GM12878 (cell line): Measurements from ENCODE around the gene CATSPERD. TPM values are rescaled to one million over a fixed set of nuclear protein-coding genes. Genes with fewer than 3 reads are reported as not detected.

Experiments used
- ATAC-seq: fragments of 200-7000 bp; cut with Tn5 transposase; 3 replicates; pipeline ENCODE4 v1.9.1; 2020; ENCODE audit warnings: mild to moderate bottlenecking, moderate library complexity
- BruUV-seq: library from RNA; stranded (reverse); fragments of 400-500 nt; replicated peaks from 2 replicates; lab custom pipeline; 2021; lab: Mats Ljungman, UMichigan
- CTCF ChIA-PET: fragments of 300-600 bp; sonication (Branson Sonifier 250); formaldehyde crosslinking; extraction: SDS; loops from one replicate; lab custom pipeline; 2021; ENCODE audit warnings: inconsistent platforms; lab: Yijun Ruan, JAX
- POLR2A ChIA-PET: fragments of 350-600 bp; formaldehyde crosslinking; extraction: SDS; loops from one replicate; lab custom pipeline; 2021; ENCODE audit warnings: inconsistent platforms; lab: Charles Lee
- RAD21 ChIA-PET: fragments of 300-600 bp; sonication (Branson Sonifier 250); formaldehyde crosslinking; loops from one replicate; lab custom pipeline; 2023; ENCODE audit warnings: antibody characterized with exemption; ENCODE audit not compliant: unreplicated experiment; lab: Charles Lee
- SMC1A ChIA-PET: fragments of 300-600 bp; sonication (Branson Sonifier 250); formaldehyde crosslinking; loops from one replicate; lab custom pipeline; 2023; ENCODE audit not compliant: unreplicated experiment, uncharacterized antibody; lab: Charles Lee
- DNase-seq: peaks from one replicate; pipeline ENCODE4 v3.0.0-alpha.2; 2011; ENCODE audit warnings: low read depth, low spot score
- FAIRE-seq: peaks from 3 replicates; lab custom pipeline; 2011; peaks lifted over from hg19 to GRCh38; lab: Jason Lieb, UNC
- H2AFZ ChIP-seq: 2 replicates; pipeline ENCODE4 v1.6.0; 2011; ENCODE audit warnings: low read depth, low read length, control low read depth; ENCODE audit not compliant: control insufficient read depth
- H3K27ac ChIP-seq: 2 replicates; pipeline ENCODE4 v1.5.1; 2011; ENCODE audit warnings: control low read depth; ENCODE audit not compliant: control insufficient read depth, insufficient read depth
- H3K27me3 ChIP-seq, 2 experiments: replicated peaks in 1 of 2; 2 replicates each; pipeline versions ENCODE4 v1.6.0 to v1.6.1; 2011; ENCODE audit warnings: low read length in 1 of 2; ENCODE audit not compliant: control insufficient read depth in 2 of 2, insufficient read depth in 2 of 2
- H3K36me3 ChIP-seq, 2 experiments: 2 replicates each; pipeline ENCODE4 v1.5.1; 2011; ENCODE audit warnings: low read length in 1 of 2; ENCODE audit not compliant: control insufficient read depth in 2 of 2, insufficient read depth in 2 of 2
- H3K4me1 ChIP-seq: 2 replicates; pipeline ENCODE4 v1.6.1; 2011; ENCODE audit warnings: mild to moderate bottlenecking, low read length, moderate library complexity, mixed read lengths; ENCODE audit not compliant: control insufficient read depth, insufficient read depth
- H3K4me2 ChIP-seq: 2 replicates; pipeline ENCODE4 v1.6.0; 2011; ENCODE audit warnings: control low read depth; ENCODE audit not compliant: control insufficient read depth, insufficient read depth
- H3K4me3 ChIP-seq: fragments of 200-600 bp; sonication (generic); 2 replicates; pipeline ENCODE4 v1.5.1; 2016
- H3K79me2 ChIP-seq: 2 replicates; pipeline ENCODE4 v1.6.0; 2011; ENCODE audit warnings: low read length; ENCODE audit not compliant: control insufficient read depth, insufficient read depth
- H3K9ac ChIP-seq: 2 replicates; pipeline ENCODE4 v1.8.0; 2011; ENCODE audit warnings: low read length, control low read depth, mixed read lengths; ENCODE audit not compliant: control insufficient read depth, insufficient read depth
- H3K9me3 ChIP-seq: replicated peaks from 3 replicates; pipeline ENCODE4 v1.5.1; 2011; ENCODE audit warnings: mild to moderate bottlenecking, low read length; ENCODE audit not compliant: control insufficient read depth, insufficient read depth
- H4K20me1 ChIP-seq: 2 replicates; pipeline ENCODE4 v1.6.0; 2011; ENCODE audit not compliant: control insufficient read depth, insufficient read depth
- BACH1 ChIP-seq: fragments of 450-650 bp; IDR thresholded peaks from 2 replicates; pipeline ENCODE4 v1.6.1; 2017; ENCODE audit warnings: mild to moderate bottlenecking, borderline replicate concordance
- CTCF ChIP-seq, 3 experiments: IDR thresholded peaks in 2 of 3; conservative IDR thresholded peaks in 1 of 3; 2 replicates each; pipeline ENCODE4 v1.5.1; 2011; ENCODE audit warnings: low read depth in 3 of 3, low read length in 3 of 3, mild to moderate bottlenecking in 3 of 3, control low read depth in 2 of 3, moderate library complexity in 2 of 3, inconsistent platforms in 1 of 3, mixed read lengths in 1 of 3; ENCODE audit not compliant: control insufficient read depth in 2 of 3, insufficient read depth in 1 of 3; ENCODE audit errors: extremely low read depth in 1 of 3
- E4F1 ChIP-seq: fragments of 450-650 bp; IDR thresholded peaks from 2 replicates; pipeline ENCODE4 v1.6.1; 2018; ENCODE audit warnings: borderline replicate concordance, mild to moderate bottlenecking; ENCODE audit not compliant: partially characterized antibody
- ESRRA ChIP-seq: IDR thresholded peaks from 2 replicates; pipeline ENCODE4 v1.6.1; 2012; ENCODE audit warnings: mild to moderate bottlenecking, low read length, improper control_type of control experiment
- GABPA ChIP-seq: IDR thresholded peaks from 2 replicates; pipeline ENCODE4 v1.6.1; 2014; ENCODE audit warnings: antibody characterized with exemption, low read depth, mild to moderate bottlenecking, inconsistent platforms
- MEF2B ChIP-seq: fragments of 450-650 bp; IDR thresholded peaks from 2 replicates; pipeline ENCODE4 v1.6.1; 2018; ENCODE audit warnings: mild to moderate bottlenecking, moderate library complexity; ENCODE audit not compliant: partially characterized antibody, poor library complexity, severe bottlenecking
- PML ChIP-seq: IDR thresholded peaks from 2 replicates; pipeline ENCODE4 v1.6.1; 2012; ENCODE audit warnings: low read length, inconsistent platforms
- RELA ChIP-seq: fragments of 450-650 bp; IDR thresholded peaks from 2 replicates; pipeline ENCODE4 v1.8.0; 2014; ENCODE audit warnings: borderline replicate concordance; ENCODE audit not compliant: partially characterized antibody
- REST ChIP-seq: IDR thresholded peaks from 2 replicates; pipeline ENCODE4 v1.6.1; 2012; ENCODE audit warnings: mild to moderate bottlenecking, low read depth, low read length
- RUNX3 ChIP-seq: IDR thresholded peaks from 2 replicates; pipeline ENCODE4 v1.6.1; 2012; ENCODE audit warnings: low read length, inconsistent platforms
- SREBF1 ChIP-seq: IDR thresholded peaks from 2 replicates; pipeline ENCODE4 v1.6.1; 2012; ENCODE audit warnings: mild to moderate bottlenecking, low read length
- ZBED1 ChIP-seq: IDR thresholded peaks from 2 replicates; pipeline ENCODE4 v1.6.1; 2016; ENCODE audit warnings: borderline replicate concordance
- WGBS: methylation state at CpG from one replicate; pipeline ENCODE4 v1.1.6; 2016; ENCODE audit warnings: low lambda C conversion rate; ENCODE audit not compliant: insufficient replicate concordance, insufficient coverage; ENCODE audit errors: missing lambda C conversion rate; 5-methylcytosine and 5-hydroxymethylcytosine counted together
- in situ Hi-C: fragments of 300-500 bp; cut with MboI; formaldehyde crosslinking; loops from 9 replicates; pipeline ENCODE4 v1.14.3; 2018; ENCODE audit warnings: mixed read lengths
- intact Hi-C: fragments of 100-400 bp; cut with micrococcal nuclease; formaldehyde crosslinking; loops from one replicate; pipeline ENCODE4 v1.14.2; 2022; ENCODE audit not compliant: unreplicated experiment
- polyA plus RNA-seq, 11 experiments: library from polyadenylated mRNA; depleted of rRNA in 4 of 11; unstranded in 6 of 11; stranded (reverse) in 5 of 11; fragments of >200 nt; fragmentation: Nextera tagmentation in 4 of 11; fragmentation: Illumina TruSeq in 1 of 11; extraction: Ambion mirVana in 4 of 11; extraction: Trizol in 1 of 11; gene quantifications; 1 replicate in 1 of 11; 2 replicates in 10 of 11; pipeline versions ENCODE4 v1.2.1 to v1.2.3, GENCODE V29; 2011 to 2016; ENCODE audit warnings: inconsistent platforms in 2 of 11, missing spikeins in 2 of 11, low read depth in 1 of 11
- total RNA-seq, 4 experiments: library from RNA; depleted of rRNA in 3 of 4; stranded (reverse); fragments of >200 nt in 3 of 4; fragmentation: Illumina TruSeq in 1 of 4; extraction: Trizol in 1 of 4; gene quantifications; 2 replicates each; pipeline versions ENCODE4 v1.2.1 to v1.2.3, GENCODE V29; 2013 to 2021

CATSPERD gene
- total and polyA plus RNA-seq, 10 of the 15 experiments (the other 5 are each of a cell fraction or from before 2014, with no cell fraction given), result 0.02 to 0.38 (median 0.11) TPM; not detected in 5

GRCh38 chr19:5790559-5791520, 70.4 kb downstream of the CATSPERD start, which contains the start of gene DUS3L:
DUS3L (minus strand) TSS chr19:5791163; CDS start chr19:5791141, 22 bp downstream.
- POLR2A ChIA-PET, result interaction anchor here (1.1 kb wide), 2 partner anchors 13 to 113 kb away, joined by 3 to 7 read pairs; no protein-coding TSS in a partner anchor
- peak; percentile 99 for ATAC-seq
- H3K27me3 ChIP-seq, result no peaks in the 10 kb centered on the region
- H3K4me3 ChIP-seq, result peak within 1 kb of the TSS; percentile 71
- intact Hi-C loops, result loop anchor here (1.0 to 2.0 kb wide), 3 partner anchors 71 to 114 kb away; partner anchors contain the start of genes CATSPERD, LONP1, RPL36 and VMAC
- 12% methylated on average over 72 of the region's 72 CpGs for WGBS
- no peaks in the 10 kb centered on the region for H4K20me1 ChIP-seq
- H3K4me2 ChIP-seq, result peak within 1 kb of the TSS; percentile 97
- CTCF ChIA-PET, result interaction anchor here (0.9 to 3.6 kb wide), 3 partner anchors 13 to 101 kb away, joined by 3 to 25 read pairs (median 4); partner anchors contain the start of genes NRTN and RPL36
- H3K27ac ChIP-seq, result peak within 1 kb of the TSS; percentile 92
- peaks cover 4 to 21% of the 10 kb centered on the region in 2 experiments; a peak in 3 of 4 replicates for H3K36me3 ChIP-seq
- in situ Hi-C loops, result no loop called here
- FAIRE-seq, result peak; percentile 99
- SMC1A ChIA-PET, result interaction anchor here (0.9 to 1.0 kb wide), 2 partner anchors 13 to 101 kb away, joined by 3 to 4 read pairs; partner anchors contain the start of gene RPL36
- peaks cover 3% of the 10 kb centered on the region; the same call in 1 of the 2 replicates for H3K4me1 ChIP-seq
- peak; percentile 98 for DNase-seq
- H3K79me2 ChIP-seq, result peaks cover 5% of the 10 kb centered on the region
- RAD21 ChIA-PET, result interaction anchor here (0.7 to 1.5 kb wide), 2 partner anchors 13 to 198 kb away, joined by 3 to 4 read pairs; partner anchors contain the start of gene NRTN
- peak within 1 kb of the TSS; percentile 83 for H2AFZ ChIP-seq
- BruUV-seq, result TSS peak; percentile 90
- H3K9me3 ChIP-seq, result no peaks in the 10 kb centered on the region
- peak within 1 kb of the TSS; percentile 75 for H3K9ac ChIP-seq
- TF ChIP-seq GABPA (peak; percentile 93), RELA (no peak), ESRRA (peak; percentile 12; the same call in 1 of the 2 replicates), SREBF1 (peak; percentile 72; the same call in 1 of the 2 replicates), CTCF (IDR thresholded peaks at IDR 0.05 in 2 of 3, conservative IDR thresholded peaks at IDR 0.05 in 1 of 3; ENCODE audit: control insufficient read depth in 2 of 3, extremely low read depth in 1 of 3, insufficient read depth in 1 of 3, low read depth in 3 of 3, low read length in 3 of 3) (no peak), REST (no peak), ZBED1 (no peak), RUNX3 (peak; percentile 92), MEF2B (peak; percentile 46), E4F1 (no peak), BACH1 (peak; percentile 65; the same call in 1 of the 2 replicates), PML (peak; percentile 66; the same call in 1 of the 2 replicates)
